Suprapubic skin (tissue), 3 donors: ENCODE measurements around the gene TAS2R46.

Source experiments
- EP300 ChIP-seq: sonication (generic); formaldehyde crosslinking; IDR thresholded peaks from one replicate; pipeline ENCODE4 v1.6.1; 2017; ENCODE audit warnings: antibody characterized with exemption
- POLR2A ChIP-seq, 2 donors: fragments of 450-650 bp; IDR thresholded peaks; one replicate each; pipeline ENCODE4 v1.6.1; 2017; ENCODE audit warnings: antibody characterized with exemption in 2 of 2, mild to moderate bottlenecking in 2 of 2, moderate library complexity in 2 of 2
- TF ChIP-seq, protein P1 (sequence below), 2 donors: fragments of 200-600 bp in 1 of 2; fragments of 450-650 bp in 1 of 2; sonication (generic) in 1 of 2; IDR thresholded peaks; one replicate each; pipeline ENCODE4 v1.5.1; 2016 to 2019; ENCODE audit warnings: antibody characterized with exemption in 2 of 2, mild to moderate bottlenecking in 1 of 2, moderate library complexity in 1 of 2

GRCh38 chr12:11059041-11059440, 3.1 kb downstream of the TAS2R46 start:
- TF ChIP-seq, protein P1, sequence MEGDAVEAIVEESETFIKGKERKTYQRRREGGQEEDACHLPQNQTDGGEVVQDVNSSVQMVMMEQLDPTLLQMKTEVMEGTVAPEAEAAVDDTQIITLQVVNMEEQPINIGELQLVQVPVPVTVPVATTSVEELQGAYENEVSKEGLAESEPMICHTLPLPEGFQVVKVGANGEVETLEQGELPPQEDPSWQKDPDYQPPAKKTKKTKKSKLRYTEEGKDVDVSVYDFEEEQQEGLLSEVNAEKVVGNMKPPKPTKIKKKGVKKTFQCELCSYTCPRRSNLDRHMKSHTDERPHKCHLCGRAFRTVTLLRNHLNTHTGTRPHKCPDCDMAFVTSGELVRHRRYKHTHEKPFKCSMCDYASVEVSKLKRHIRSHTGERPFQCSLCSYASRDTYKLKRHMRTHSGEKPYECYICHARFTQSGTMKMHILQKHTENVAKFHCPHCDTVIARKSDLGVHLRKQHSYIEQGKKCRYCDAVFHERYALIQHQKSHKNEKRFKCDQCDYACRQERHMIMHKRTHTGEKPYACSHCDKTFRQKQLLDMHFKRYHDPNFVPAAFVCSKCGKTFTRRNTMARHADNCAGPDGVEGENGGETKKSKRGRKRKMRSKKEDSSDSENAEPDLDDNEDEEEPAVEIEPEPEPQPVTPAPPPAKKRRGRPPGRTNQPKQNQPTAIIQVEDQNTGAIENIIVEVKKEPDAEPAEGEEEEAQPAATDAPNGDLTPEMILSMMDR (IDR thresholded peaks at IDR 0.05), result no peak
- TF ChIP-seq EP300 (no peak), POLR2A (IDR thresholded peaks at IDR 0.05) (no peak)
